Mucosa of descending colon (tissue), 3 donors: Measurements from ENCODE around the gene CCDC120. TPM values are rescaled to one million over a fixed set of nuclear protein-coding genes. Genes with fewer than 3 reads are reported as not detected.
A peak's percentile ranks its signal among the peaks of the same experiment; 100 is the strongest.

Experiments
- ATAC-seq: fragments of 200-7000 bp; cut with Tn5 transposase; one replicate; pipeline ENCODE4 v1.9.1; 2020; ENCODE audit warnings: mild to moderate bottlenecking, moderate library complexity
- DNase-seq, 3 donors: peaks; one replicate each; pipeline ENCODE4 v3.0.0-alpha.2; 2020
- H3K36me3 ChIP-seq: fragments of 200-600 bp; one replicate; pipeline ENCODE4 v1.8.0; 2021; ENCODE audit warnings: low read depth, mild to moderate bottlenecking
- H3K4me1 ChIP-seq: fragments of 200-600 bp; one replicate; pipeline ENCODE4 v1.8.0; 2021; ENCODE audit warnings: low read depth, mild to moderate bottlenecking
- H3K4me3 ChIP-seq: fragments of 200-600 bp; one replicate; pipeline ENCODE4 v1.8.0; 2021; ENCODE audit warnings: mild to moderate bottlenecking
- H3K9me3 ChIP-seq: fragments of 200-600 bp; one replicate; pipeline ENCODE4 v1.8.0; 2021; ENCODE audit warnings: mild to moderate bottlenecking
- CTCF ChIP-seq: fragments of 200-600 bp; IDR thresholded peaks from one replicate; pipeline ENCODE4 v1.8.0; 2022; ENCODE audit warnings: antibody characterized with exemption, mild to moderate bottlenecking
- intact Hi-C, 2 donors: fragments of 100-400 bp; cut with DNase I in 1 of 2; cut with micrococcal nuclease in 1 of 2; formaldehyde crosslinking; loops; one replicate each; pipeline versions ENCODE4 v1.11.0 to v1.11.1; 2022; cut with DNase I, micrococcal nuclease
- total RNA-seq, 3 donors: library from RNA; stranded (reverse); fragmentation: NEBNext Ultra II Directional in 2 of 3; extraction: Animal tissue kit (Norgen Biotek cat#: 25700) in 2 of 3; gene quantifications; one replicate each; pipeline versions ENCODE4 v1.2.1 to v1.2.4, GENCODE V29; 2021 to 2023
- donor health status: DM: no; HTN: no; CAD: no; lungs with moderate emphysema.
- donor health status: DM: no; HTN: no; CAD: no.
- donor health status: DM: no; HTN: yes; CAD: no.

CCDC120 gene
- total RNA-seq, 3 donors from 2014 or later: 11.6 to 16.7 (median 12.5) TPM

- Histone ChIP-seq H3K9me3 (no peaks in the 10 kb centered on the region), H3K36me3 (no peaks in the 10 kb centered on the region), H3K4me1 (no peaks in the 10 kb centered on the region), H3K4me3 (no peak overlapping the region)
- DNase-seq (no peak), ATAC-seq (no peak)
- no peak for TF ChIP-seq CTCF
- intact Hi-C loops: no loop called here
Measured at GRCh38 chrX:49077941-49078340, 19.1 kb downstream of the CCDC120 start.

GRCh38 chrX:49079489-49080428 lies 21.0 kb downstream of the CCDC120 start, which contains the start of gene WDR45:
Gene WDR45 (minus strand): TSS chrX:49079887. CDS start chrX:49078095, 1,792 bp downstream.
- TF ChIP-seq CTCF: no peak
- no peaks in the 10 kb centered on the region for H3K36me3 ChIP-seq
- intact Hi-C loops: no loop called here
- no peaks in the 10 kb centered on the region for H3K9me3 ChIP-seq
- ATAC-seq (peak; percentile 94), DNase-seq (peak; percentile 78 to 84 (median 80))
- H3K4me1 ChIP-seq: no peaks in the 10 kb centered on the region
- peak within 1 kb of the TSS; percentile 44 for H3K4me3 ChIP-seq

GRCh38 chrX:49082271-49082871 lies 23.6 kb downstream of the CCDC120 start:
- ATAC-seq (no peak), DNase-seq (no peak)
- Histone ChIP-seq H3K36me3 (no peaks in the 10 kb centered on the region), H3K4me1 (no peaks in the 10 kb centered on the region), H3K9me3 (no peaks in the 10 kb centered on the region), H3K4me3 (no peak overlapping the region)
- intact Hi-C loops: no loop called here
- TF ChIP-seq CTCF: no peak

GRCh38 chrX:49089553-49089952 lies 30.8 kb downstream of the CCDC120 start:
- no peak for DNase-seq
- intact Hi-C loops: no loop called here
- no peak for TF ChIP-seq CTCF
- no peaks in the 10 kb centered on the region for H3K4me1 ChIP-seq
- H3K36me3 ChIP-seq: no peaks in the 10 kb centered on the region
- ATAC-seq: no peak
- H3K4me3 ChIP-seq: no peak overlapping the region
- H3K9me3 ChIP-seq: no peaks in the 10 kb centered on the region

- DNase-seq (no peak), ATAC-seq (no peak)
- Histone ChIP-seq H3K4me1 (peaks cover 4% of the 10 kb centered on the region), H3K36me3 (no peaks in the 10 kb centered on the region), H3K9me3 (no peaks in the 10 kb centered on the region), H3K4me3 (no peak overlapping the region)
- TF ChIP-seq CTCF: no peak
- intact Hi-C loops: no loop called here
Measured at GRCh38 chrX:49096419-49096818, 37.6 kb downstream of the CCDC120 start.
